ENCODE measurements around the gene DGKB. TPM values are rescaled to one million over a fixed set of nuclear protein-coding genes. Genes with fewer than 3 reads are reported as not detected.

The DGKB gene
- total and polyA plus RNA-seq, 2 of the 8 experiments (the other 6 are each of a cell fraction or from before 2014, with no cell fraction given) = 1.9 to 2.6 TPM

GRCh38 chr7:14385074-14385473, 517.5 kb downstream of the DGKB start:
- no peak overlapping the region for H2BK20ac ChIP-seq (ENCODE audit: low read length)
- H3K4ac ChIP-seq (replicated peaks; ENCODE audit: insufficient read length, low read depth, low read length) = no peak overlapping the region
- H3K9me3 ChIP-seq (ENCODE audit: insufficient read depth in 2 of 2, low read depth in 1 of 2, low read length in 1 of 2) = no peaks in the 10 kb centered on the region
- H3K79me2 ChIP-seq (ENCODE audit: control insufficient read depth in 1 of 2, insufficient read depth in 2 of 2, low read length in 2 of 2) = no peaks in the 10 kb centered on the region
- 90% methylated on average over 3 of the region's 3 CpGs; no CpG with 5 or more reads in 1 of the 2 experiments for WGBS, 2 experiments (ENCODE audit: extremely low coverage in 1 of 2, insufficient coverage in 1 of 2, insufficient read length in 1 of 2, insufficient replicate concordance in 2 of 2, low coverage in 1 of 2, low lambda C conversion rate in 2 of 2, missing lambda C conversion rate in 1 of 2)
- no peak for TF ChIP-seq POLR2AphosphoS5 (IDR thresholded peaks at IDR 0.05; ENCODE audit: low read depth, low read length)
- no peak for TF ChIP-seq ATF3 (IDR thresholded peaks at IDR 0.05; ENCODE audit: insufficient read depth, low read depth, low read length)
- no peak for TF ChIP-seq TEAD4 (IDR thresholded peaks at IDR 0.05; ENCODE audit: low read depth, low read length)
- TF ChIP-seq EZH2 (IDR thresholded peaks at IDR 0.05; ENCODE audit: low read depth, low read length, severe bottlenecking) = no peak
- TF ChIP-seq SIRT6 (IDR thresholded peaks at IDR 0.05; ENCODE audit: low read length) = no peak
- no peak for TF ChIP-seq CREB1 (IDR thresholded peaks at IDR 0.05)
- TF ChIP-seq NRF1 (IDR thresholded peaks at IDR 0.05; ENCODE audit: low read depth, low read length) = no peak
- TF ChIP-seq RBBP5 (IDR thresholded peaks at IDR 0.05; ENCODE audit: borderline replicate concordance, low read depth, low read length) = no peak
- no peak for TF ChIP-seq TAF1 (IDR thresholded peaks at IDR 0.05; ENCODE audit: low read depth, low read length)
- H3K9ac ChIP-seq (replicated peaks in 1 of 4; ENCODE audit: extremely low read depth in 1 of 4, low read depth in 3 of 4, low read length in 3 of 4) = no peak overlapping the region
- H4K20me1 ChIP-seq (replicated peaks in 1 of 2; ENCODE audit: control insufficient read depth in 1 of 2, insufficient read depth in 2 of 2, low read length in 2 of 2) = no peaks in the 10 kb centered on the region
- no peak overlapping the region for H3K14ac ChIP-seq (ENCODE audit: insufficient read length)
- POLR2A ChIA-PET (ENCODE audit: partially characterized antibody) = no interaction called here
- no peak overlapping the region for H3K56ac ChIP-seq (replicated peaks; ENCODE audit: insufficient read length, low read depth, low read length)
- H3K4me3 ChIP-seq (ENCODE audit: extremely low read depth in 1 of 4, insufficient read depth in 2 of 4, low read depth in 3 of 4, low read length in 4 of 4) = no peak overlapping the region
- H3K27ac ChIP-seq (ENCODE audit: low read depth, low read length) = no peak overlapping the region
- H3K23ac ChIP-seq (ENCODE audit: insufficient read length) = no peak overlapping the region
- no peak overlapping the region for H4K5ac ChIP-seq (ENCODE audit: insufficient read length, low read depth, low read length)
- H2AK5ac ChIP-seq (ENCODE audit: low read depth, low read length) = no peak overlapping the region
- FAIRE-seq (no peak), DNase-seq (ENCODE audit: low read depth in 1 of 2, low spot score in 2 of 2) (no peak)
- H4K91ac ChIP-seq (replicated peaks; ENCODE audit: insufficient read length, low read length) = no peak overlapping the region
- no peak overlapping the region for H2BK5ac ChIP-seq (ENCODE audit: low read depth, low read length)
- CTCF ChIA-PET (ENCODE audit: partially characterized antibody) = interaction anchor here (0.5 kb wide), 1 partner anchor 483 kb away, joined by 3 read pairs; no protein-coding TSS in a partner anchor
- H3K4me2 ChIP-seq (ENCODE audit: insufficient read depth in 1 of 2, low read depth in 2 of 2, low read length in 2 of 2) = no peak overlapping the region
- H3K4me1 ChIP-seq (replicated peaks in 1 of 4; ENCODE audit: control insufficient read depth in 3 of 4, insufficient read depth in 4 of 4, low read length in 3 of 4) = peaks cover 0 to 3% (median 0%) of the 10 kb centered on the region in 4 experiments; a peak in 2 of 7 replicates
- no peak overlapping the region for H2BK120ac ChIP-seq (replicated peaks; ENCODE audit: low read depth, low read length)
- H3K79me1 ChIP-seq (ENCODE audit: low read depth, low read length) = no peaks in the 10 kb centered on the region
- no peaks in the 10 kb centered on the region for H3K23me2 ChIP-seq (ENCODE audit: low read depth, low read length)
- no peak overlapping the region for H2AFZ ChIP-seq (ENCODE audit: low read length)
- no peak overlapping the region for H2BK15ac ChIP-seq (ENCODE audit: low read length)
- no peak overlapping the region for H4K8ac ChIP-seq (ENCODE audit: extremely low read depth, insufficient read depth, low read length)
- H3K27me3 ChIP-seq (replicated peaks in 1 of 4; ENCODE audit: control insufficient read depth in 3 of 4, extremely low read depth in 1 of 4, insufficient read depth in 3 of 4, low read length in 3 of 4) = no peaks in the 10 kb centered on the region
- no peak overlapping the region for H3K18ac ChIP-seq (ENCODE audit: extremely low read depth, low read length)
- H3K36me3 ChIP-seq (ENCODE audit: control insufficient read depth in 2 of 4, insufficient read depth in 4 of 4, low read length in 3 of 4) = no peaks in the 10 kb centered on the region
- no peak overlapping the region for H2BK12ac ChIP-seq (ENCODE audit: low read depth, low read length)

Data from H1 (cell line).